Measurements from ENCODE around the gene ELFN1. TPM values are rescaled to one million over a fixed set of nuclear protein-coding genes. Genes with fewer than 3 reads are reported as not detected.
A peak's percentile ranks its signal among the peaks of the same experiment; 100 is the strongest.

Gene ELFN1
- total RNA-seq, 4 donors from 2014 or later = 0.51 to 6.7 (median 3.6) TPM

DNA sequence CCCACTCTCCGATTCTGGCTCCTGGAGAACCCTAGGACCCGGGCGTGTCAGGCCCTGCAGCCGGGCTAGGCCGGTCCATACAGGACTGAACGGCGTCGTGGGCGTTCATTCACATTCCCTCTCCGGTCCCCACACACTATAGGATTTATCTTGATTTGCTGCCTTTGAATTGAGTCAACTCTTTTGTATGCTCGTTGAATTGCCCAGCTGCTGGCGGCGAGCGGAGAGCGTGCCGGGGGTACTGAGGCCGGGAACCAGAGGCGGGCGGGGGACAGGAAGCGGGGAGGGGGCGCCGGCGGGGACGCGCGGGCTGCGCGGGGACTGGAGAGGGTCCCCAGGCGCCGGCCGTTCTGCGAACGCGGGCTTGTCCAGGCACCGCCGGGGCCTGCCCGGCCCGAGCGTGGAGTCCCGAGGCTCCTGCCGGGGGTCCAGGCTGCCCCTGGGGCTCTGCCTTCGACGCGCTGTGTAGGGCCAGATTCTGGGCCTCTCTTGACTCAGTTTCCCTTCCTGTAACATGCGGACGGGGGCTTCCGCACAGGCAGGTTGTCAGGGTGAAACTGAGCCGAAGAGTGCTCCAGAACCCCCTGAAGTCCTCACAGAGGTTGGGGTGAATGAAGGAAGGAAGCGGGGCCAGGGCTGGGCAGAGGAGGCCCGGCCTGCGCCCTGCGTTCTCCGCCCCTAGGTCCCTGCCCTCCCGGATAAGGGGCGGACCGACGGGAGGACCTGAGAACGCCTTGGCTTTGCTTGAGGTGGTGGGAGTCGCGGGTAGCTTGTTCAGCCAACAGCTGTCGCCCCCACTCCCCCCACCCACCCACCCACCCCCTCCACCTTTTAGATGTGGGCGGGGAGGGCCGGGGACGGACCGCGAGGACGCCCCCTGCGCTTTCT, 769 bp upstream of the ELFN1 start:
- Histone ChIP-seq H3K27ac (peak overlapping the region in 1 of 2 donors; percentile 38), H3K4me1 (peaks cover 0 to 36% of the 10 kb centered on the region in 2 donors), H3K4me3 (peak overlapping the region in 1 of 2 donors; percentile 25), H3K27me3 (peaks cover 0 to 15% of the 10 kb centered on the region in 2 donors), H3K36me3 (no peaks in the 10 kb centered on the region), H3K9me3 (no peaks in the 10 kb centered on the region)
- DNase-seq = peak in 1 of 2 donors; percentile 6
- intact Hi-C loops (cut with DNase I; ENCODE audit: low total_unique reads) = no loop called here
- TF ChIP-seq POLR2A (IDR thresholded peaks at IDR 0.05) = no peak
- TF ChIP-seq, protein P1, sequence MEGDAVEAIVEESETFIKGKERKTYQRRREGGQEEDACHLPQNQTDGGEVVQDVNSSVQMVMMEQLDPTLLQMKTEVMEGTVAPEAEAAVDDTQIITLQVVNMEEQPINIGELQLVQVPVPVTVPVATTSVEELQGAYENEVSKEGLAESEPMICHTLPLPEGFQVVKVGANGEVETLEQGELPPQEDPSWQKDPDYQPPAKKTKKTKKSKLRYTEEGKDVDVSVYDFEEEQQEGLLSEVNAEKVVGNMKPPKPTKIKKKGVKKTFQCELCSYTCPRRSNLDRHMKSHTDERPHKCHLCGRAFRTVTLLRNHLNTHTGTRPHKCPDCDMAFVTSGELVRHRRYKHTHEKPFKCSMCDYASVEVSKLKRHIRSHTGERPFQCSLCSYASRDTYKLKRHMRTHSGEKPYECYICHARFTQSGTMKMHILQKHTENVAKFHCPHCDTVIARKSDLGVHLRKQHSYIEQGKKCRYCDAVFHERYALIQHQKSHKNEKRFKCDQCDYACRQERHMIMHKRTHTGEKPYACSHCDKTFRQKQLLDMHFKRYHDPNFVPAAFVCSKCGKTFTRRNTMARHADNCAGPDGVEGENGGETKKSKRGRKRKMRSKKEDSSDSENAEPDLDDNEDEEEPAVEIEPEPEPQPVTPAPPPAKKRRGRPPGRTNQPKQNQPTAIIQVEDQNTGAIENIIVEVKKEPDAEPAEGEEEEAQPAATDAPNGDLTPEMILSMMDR (IDR thresholded peaks at IDR 0.05) = no peak

DNA sequence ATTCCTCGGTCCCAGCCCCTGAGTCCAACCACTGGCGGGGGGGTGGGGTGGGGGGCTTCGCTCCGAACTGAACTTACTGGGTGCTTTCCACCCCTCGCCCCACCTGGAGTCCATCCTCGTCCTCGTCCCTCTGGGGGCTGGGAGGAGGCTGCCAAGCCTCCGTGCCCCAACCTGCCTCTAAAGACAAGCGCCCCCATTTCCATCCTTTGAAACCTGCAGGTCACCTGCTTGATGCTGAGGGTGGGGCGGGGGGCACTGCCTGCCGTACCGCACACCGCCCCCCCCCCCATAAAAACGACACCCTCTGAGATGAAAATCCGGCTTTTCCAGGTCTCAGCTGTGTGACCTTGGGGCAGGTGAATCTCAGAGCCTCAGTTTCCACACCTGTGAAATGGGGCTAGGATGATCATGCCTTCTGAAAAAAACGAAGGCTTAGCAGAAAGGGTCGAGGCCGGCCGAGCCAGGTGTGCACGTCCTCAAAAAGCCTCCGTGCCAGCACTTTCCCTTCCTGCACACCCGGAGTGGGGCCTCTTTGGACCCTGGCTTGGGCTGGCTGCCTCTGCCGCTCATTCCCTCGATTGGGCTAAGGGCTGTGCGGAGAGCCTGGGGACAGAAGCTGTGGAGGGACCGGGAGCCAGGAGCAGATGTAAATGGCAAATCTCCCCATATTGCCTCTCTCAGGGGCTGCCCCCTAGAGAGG, 967 bp downstream of the ELFN1 start:
- TF ChIP-seq POLR2A (IDR thresholded peaks at IDR 0.05) = no peak
- TF ChIP-seq, protein P1 (IDR thresholded peaks at IDR 0.05) = no peak
- no peak overlapping the region for H3K4me3 ChIP-seq
- intact Hi-C loops (cut with DNase I; ENCODE audit: low total_unique reads) = no loop called here
- DNase-seq = peak in 1 of 2 donors; percentile 2
- peaks cover 0 to 25% of the 10 kb centered on the region in 2 donors for H3K4me1 ChIP-seq
- peaks cover 0 to 2% of the 10 kb centered on the region in 2 donors for H3K27me3 ChIP-seq
- no peaks in the 10 kb centered on the region for H3K9me3 ChIP-seq
- no peak overlapping the region for H3K27ac ChIP-seq
- H3K36me3 ChIP-seq = no peaks in the 10 kb centered on the region

DNA sequence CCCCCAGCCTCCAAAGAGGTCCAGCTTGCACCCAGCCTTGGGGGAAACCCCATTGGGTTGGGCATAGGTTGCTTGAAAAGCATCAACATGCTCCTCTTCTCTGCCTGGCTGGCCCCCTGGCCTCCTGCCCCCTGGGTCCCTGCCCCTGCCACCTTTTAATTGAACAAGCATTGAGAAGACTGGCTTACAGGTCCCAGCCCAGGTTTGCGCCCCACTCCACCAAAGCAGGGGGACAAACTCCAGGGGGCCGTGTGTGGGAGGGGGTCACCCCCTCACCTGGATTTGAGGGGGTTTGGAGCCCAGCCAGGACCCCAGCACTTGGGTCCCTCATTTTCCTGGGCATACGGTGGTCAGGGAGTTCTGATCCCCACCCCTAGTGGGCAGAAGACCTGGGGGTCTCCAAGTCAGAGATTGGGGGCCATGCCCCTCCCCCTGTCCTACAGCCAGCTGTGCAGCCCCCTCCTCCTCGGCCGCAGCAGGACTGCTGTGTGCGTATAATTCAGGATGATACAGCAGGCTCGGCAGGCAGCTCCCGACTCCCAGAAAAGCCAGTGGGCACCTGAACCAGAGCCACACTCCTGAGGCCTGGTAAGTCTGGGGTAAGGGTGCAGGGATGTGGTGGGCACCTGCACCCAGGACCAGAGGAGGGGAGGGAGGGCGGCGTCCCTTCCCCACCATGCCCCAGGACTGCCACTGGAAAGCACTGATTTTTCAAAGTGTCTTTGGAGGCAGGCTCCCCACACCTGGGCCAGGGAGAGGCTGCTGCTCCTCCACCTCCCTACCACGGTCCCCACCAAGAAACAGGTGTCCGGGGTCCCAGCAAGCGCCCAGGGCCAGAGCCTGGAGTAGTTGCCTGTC, 1.7 kb downstream of the ELFN1 start:
- H3K27me3 ChIP-seq = no peaks in the 10 kb centered on the region
- TF ChIP-seq POLR2A (IDR thresholded peaks at IDR 0.05) = no peak
- TF ChIP-seq, protein P1 (IDR thresholded peaks at IDR 0.05) = no peak
- peak in 1 of 2 donors; percentile 6 for DNase-seq
- peaks cover 0 to 17% of the 10 kb centered on the region in 2 donors for H3K4me1 ChIP-seq
- H3K36me3 ChIP-seq = no peaks in the 10 kb centered on the region
- no peaks in the 10 kb centered on the region for H3K9me3 ChIP-seq
- H3K27ac ChIP-seq = no peak overlapping the region
- H3K4me3 ChIP-seq = no peak overlapping the region
- intact Hi-C loops (cut with DNase I; ENCODE audit: low total_unique reads) = no loop called here

DNA sequence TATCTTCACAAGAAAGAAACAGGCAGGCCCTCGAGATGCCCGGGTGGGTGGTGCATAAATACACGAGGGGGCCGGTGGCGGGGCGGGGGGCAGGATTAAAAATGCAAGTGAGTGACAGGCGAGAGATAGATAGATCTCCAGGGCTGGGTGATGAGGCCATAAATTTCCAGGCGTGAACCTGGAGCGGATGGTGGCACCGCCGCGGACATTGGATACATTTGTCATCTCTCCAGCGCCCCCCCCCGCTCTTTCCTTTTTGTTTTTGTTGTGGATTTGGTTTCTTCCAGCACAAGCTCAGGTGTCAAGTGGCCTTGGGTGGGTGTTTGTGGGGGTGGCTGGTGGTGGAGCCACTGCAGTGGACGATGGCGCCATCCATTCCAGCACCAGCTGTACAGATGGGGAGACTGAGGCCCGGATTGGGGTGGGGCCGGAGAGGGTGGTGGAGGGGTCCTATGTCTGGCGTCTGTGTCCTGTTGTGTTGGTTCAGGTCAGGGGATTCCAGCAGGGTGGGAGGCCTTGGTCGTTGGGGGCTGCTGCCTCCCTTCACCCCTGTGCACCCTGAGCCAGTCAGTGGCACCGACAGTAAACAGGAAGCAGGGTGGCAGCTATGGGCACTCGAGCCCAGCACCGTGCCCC, 2.9 kb downstream of the ELFN1 start:
- Histone ChIP-seq H3K27me3 (no peaks in the 10 kb centered on the region), H3K27ac (no peak overlapping the region), H3K9me3 (no peaks in the 10 kb centered on the region), H3K4me3 (no peak overlapping the region), H3K36me3 (no peaks in the 10 kb centered on the region), H3K4me1 (peaks cover 0 to 6% of the 10 kb centered on the region in 2 donors)
- peak in 1 of 2 donors; percentile 8 for DNase-seq
- TF ChIP-seq POLR2A (IDR thresholded peaks at IDR 0.05) = no peak
- TF ChIP-seq, protein P1 (IDR thresholded peaks at IDR 0.05) = no peak
- intact Hi-C loops (cut with DNase I; ENCODE audit: low total_unique reads) = no loop called here

Measured in uterus (tissue), 4 donors.